Measurements from ENCODE around the gene ACE2. TPM values are rescaled to one million over a fixed set of nuclear protein-coding genes. Genes with fewer than 3 reads are reported as not detected.
A peak's percentile ranks its signal among the peaks of the same experiment; 100 is the strongest.

The ACE2 gene
- total and polyA plus RNA-seq, 2 donors (not counting 3 experiments of a cell fraction or from before 2014, with no cell fraction given) = not detected

- Histone ChIP-seq H3K79me2 (ENCODE audit: control insufficient read depth, insufficient read depth, low read length) (no peaks in the 10 kb centered on the region), H3K4me2 (ENCODE audit: insufficient read depth, low read length) (no peak overlapping the region), H3K4me1 (ENCODE audit: control insufficient read depth, extremely low read depth, insufficient read depth, low read length) (peaks cover 24% of the 10 kb centered on the region), H3K9ac (replicated peaks; ENCODE audit: extremely low read depth, insufficient read depth, low read length) (no peak overlapping the region), H4K20me1 (replicated peaks; ENCODE audit: control insufficient read depth, extremely low read depth, insufficient read depth, low read length) (no peaks in the 10 kb centered on the region), H3K27me3 (ENCODE audit: control insufficient read depth in 2 of 2, insufficient read depth in 2 of 2, low read length in 2 of 2) (no peaks in the 10 kb centered on the region), H2AFZ (ENCODE audit: low read depth, low read length) (no peak overlapping the region), H3K27ac (ENCODE audit: insufficient read depth, low read depth, low read length) (no peak overlapping the region), H3K9me1 (replicated peaks; ENCODE audit: control insufficient read depth, extremely low read depth, insufficient read depth, low read length) (no peaks in the 10 kb centered on the region), H3K9me3 (replicated peaks; ENCODE audit: control insufficient read depth, insufficient read depth, low read length) (no peaks in the 10 kb centered on the region), H3K4me3 (replicated peaks in 1 of 3; ENCODE audit: insufficient read depth in 1 of 3, low read depth in 1 of 3, low read length in 3 of 3) (no peak overlapping the region), H3K36me3 (ENCODE audit: control insufficient read depth in 2 of 2, extremely low read depth in 1 of 2, insufficient read depth in 2 of 2, low read length in 2 of 2) (no peaks in the 10 kb centered on the region)
- no TSS peak for BruUV-seq (replicated peaks)
- TF ChIP-seq CTCF (IDR thresholded peaks at IDR 0.05; ENCODE audit: extremely low read depth in 1 of 2, insufficient read depth in 1 of 2, low read depth in 1 of 2, low read length in 2 of 2) (peak; percentile 4 to 6), EZH2 (IDR thresholded peaks at IDR 0.05; ENCODE audit: borderline replicate concordance, low read depth, low read length, severe bottlenecking) (no peak)
- ChIA-PET CTCF (interaction anchor here (1.7 kb wide), 1 partner anchor 92 kb away, joined by 4 read pairs; no protein-coding TSS in a partner anchor), POLR2A (no interaction called here)
- dilution Hi-C loops (cut with MboI; ENCODE audit: extremely low pct_ligation_motif_present, low sequenced_read_pairs) = no loop called here
- intact Hi-C loops (cut with micrococcal nuclease) = no loop called here
- peak; percentile 46 for DNase-seq (ENCODE audit: low read depth, low spot score)
- FAIRE-seq = no peak
Measured at GRCh38 chrX:15566244-15566643, 34.5 kb downstream of the ACE2 start.

GRCh38 chrX:15564981-15565579 is 35.7 kb downstream of the ACE2 start:
- Histone ChIP-seq H3K27ac (ENCODE audit: insufficient read depth, low read depth, low read length) (peak overlapping the region; percentile 32), H3K79me2 (ENCODE audit: control insufficient read depth, insufficient read depth, low read length) (no peaks in the 10 kb centered on the region), H3K9me1 (replicated peaks; ENCODE audit: control insufficient read depth, extremely low read depth, insufficient read depth, low read length) (no peaks in the 10 kb centered on the region), H3K36me3 (ENCODE audit: control insufficient read depth in 2 of 2, extremely low read depth in 1 of 2, insufficient read depth in 2 of 2, low read length in 2 of 2) (no peaks in the 10 kb centered on the region), H3K4me2 (ENCODE audit: insufficient read depth, low read length) (peak overlapping the region; percentile 35), H4K20me1 (replicated peaks; ENCODE audit: control insufficient read depth, extremely low read depth, insufficient read depth, low read length) (no peaks in the 10 kb centered on the region), H3K9me3 (replicated peaks; ENCODE audit: control insufficient read depth, insufficient read depth, low read length) (no peaks in the 10 kb centered on the region), H2AFZ (ENCODE audit: low read depth, low read length) (no peak overlapping the region), H3K4me3 (replicated peaks in 1 of 3; ENCODE audit: insufficient read depth in 1 of 3, low read depth in 1 of 3, low read length in 3 of 3) (no peak overlapping the region), H3K4me1 (ENCODE audit: control insufficient read depth, extremely low read depth, insufficient read depth, low read length) (peaks cover 24% of the 10 kb centered on the region), H3K27me3 (ENCODE audit: control insufficient read depth in 2 of 2, insufficient read depth in 2 of 2, low read length in 2 of 2) (no peaks in the 10 kb centered on the region), H3K9ac (replicated peaks; ENCODE audit: extremely low read depth, insufficient read depth, low read length) (no peak overlapping the region)
- dilution Hi-C loops (cut with MboI; ENCODE audit: extremely low pct_ligation_motif_present, low sequenced_read_pairs) (no loop called here), intact Hi-C loops (cut with micrococcal nuclease) (loop anchor here (1.0 to 2.0 kb wide), 5 partner anchors 40 to 216 kb away; partner anchors contain the start of gene PIR)
- FAIRE-seq (peak; percentile 78), DNase-seq (ENCODE audit: low read depth, low spot score) (peak; percentile 87)
- no TSS peak for BruUV-seq (replicated peaks)
- peak; percentile 51 for TF ChIP-seq GATA2 (IDR thresholded peaks at IDR 0.05; ENCODE audit: insufficient read depth, insufficient read length, low read depth, low read length)
- no peak for TF ChIP-seq JUN (IDR thresholded peaks at IDR 0.05; ENCODE audit: borderline replicate concordance, insufficient read depth, insufficient read length, low read depth)
- no peak for TF ChIP-seq POLR2A (IDR thresholded peaks at IDR 0.05; ENCODE audit: low read depth, low read length)
- TF ChIP-seq CTCF (IDR thresholded peaks at IDR 0.05; ENCODE audit: extremely low read depth in 1 of 2, insufficient read depth in 1 of 2, low read depth in 1 of 2, low read length in 2 of 2) = peak; percentile 51 to 53
- peak; percentile 27 for TF ChIP-seq POLR2AphosphoS5 (IDR thresholded peaks at IDR 0.05; ENCODE audit: insufficient read depth, low read depth, low read length)
- peak; percentile 37 for TF ChIP-seq FOS (IDR thresholded peaks at IDR 0.05; ENCODE audit: borderline replicate concordance, insufficient read depth, low read length)
- TF ChIP-seq MAX (IDR thresholded peaks at IDR 0.05; ENCODE audit: insufficient read depth, insufficient read length) = no peak
- TF ChIP-seq EZH2 (IDR thresholded peaks at IDR 0.05; ENCODE audit: borderline replicate concordance, low read depth, low read length, severe bottlenecking) = no peak
- no peak for TF ChIP-seq MYC (IDR thresholded peaks at IDR 0.05; ENCODE audit: low read depth, low read length)
- ChIA-PET CTCF (interaction anchor here (0.6 to 2.7 kb wide), 16 partner anchors 11 to 215 kb away, joined by 3 to 22 read pairs (median 5); partner anchors contain the start of genes BMX and PIR), POLR2A (interaction anchor here (1.3 kb wide), 1 partner anchor 65 kb away, joined by 6 read pairs; the partner anchor contains the start of gene BMX)

All from endothelial cell of umbilical vein (primary cell).